GM18520 (cell line): ENCODE data around the gene GALNS.
"Not testable (repeated sequence)": the region's sequence is repeated elsewhere in the genome, so short reads cannot be mapped to it uniquely, and the experiment has no call there.

ENCODE experiments used
- ATAC-seq: cut with Tn5 transposase; IDR thresholded peaks from one replicate; pipeline ENCODE4 v1.9.1; 2021; ENCODE audit not compliant: unreplicated experiment

Gene GALNS

DNA sequence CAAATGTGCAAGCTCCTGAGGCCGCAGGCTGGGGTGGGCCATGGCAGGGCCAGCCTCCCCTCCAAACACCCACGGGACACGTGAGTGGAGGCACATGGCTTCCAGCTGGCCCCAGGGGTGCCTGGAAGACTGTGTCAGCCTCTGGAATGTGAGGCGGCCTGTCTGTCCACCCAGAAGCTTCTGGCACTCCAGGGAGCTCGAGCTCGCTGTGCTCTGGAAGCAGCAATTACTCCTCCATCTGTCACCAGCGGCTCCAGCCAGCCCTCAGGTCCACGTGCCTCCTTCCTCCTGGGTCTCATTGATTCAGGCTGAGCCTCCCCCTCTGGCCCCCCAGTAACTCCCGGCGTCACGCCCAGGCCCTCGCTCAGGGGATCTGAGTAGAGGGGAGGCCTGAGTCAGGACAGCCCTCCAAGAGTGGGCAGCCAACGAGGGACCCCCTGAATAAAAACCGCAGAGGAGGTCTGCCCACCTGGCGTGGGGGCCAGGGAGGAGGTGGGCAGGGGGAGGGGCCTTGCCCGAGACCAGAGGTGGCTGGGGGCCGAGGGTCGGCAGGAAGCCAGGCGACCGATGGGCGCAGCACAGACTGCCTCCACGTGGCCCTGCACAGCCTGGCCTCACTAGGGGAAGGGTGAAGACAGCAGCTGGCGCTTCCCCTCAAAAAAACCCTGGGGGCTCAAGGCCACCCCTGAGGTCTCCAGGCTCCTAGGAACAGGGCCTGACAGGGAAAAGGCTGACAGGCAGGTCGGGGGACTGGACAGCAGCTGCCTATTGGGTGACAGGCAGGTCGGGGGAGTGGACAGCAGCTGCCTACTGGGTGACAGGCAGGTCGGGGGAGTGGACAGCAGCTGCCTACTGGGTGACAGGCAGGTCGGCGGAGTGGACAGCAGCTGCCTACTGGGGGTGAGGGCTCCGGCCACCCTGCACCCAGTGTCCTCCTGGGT lies 83.6 kb downstream of the GALNS start:
- no peak for ATAC-seq

- not testable (repeated sequence) for ATAC-seq
Observed at GRCh38 chr16:88771781-88772180, 85.0 kb downstream of the GALNS start.

DNA sequence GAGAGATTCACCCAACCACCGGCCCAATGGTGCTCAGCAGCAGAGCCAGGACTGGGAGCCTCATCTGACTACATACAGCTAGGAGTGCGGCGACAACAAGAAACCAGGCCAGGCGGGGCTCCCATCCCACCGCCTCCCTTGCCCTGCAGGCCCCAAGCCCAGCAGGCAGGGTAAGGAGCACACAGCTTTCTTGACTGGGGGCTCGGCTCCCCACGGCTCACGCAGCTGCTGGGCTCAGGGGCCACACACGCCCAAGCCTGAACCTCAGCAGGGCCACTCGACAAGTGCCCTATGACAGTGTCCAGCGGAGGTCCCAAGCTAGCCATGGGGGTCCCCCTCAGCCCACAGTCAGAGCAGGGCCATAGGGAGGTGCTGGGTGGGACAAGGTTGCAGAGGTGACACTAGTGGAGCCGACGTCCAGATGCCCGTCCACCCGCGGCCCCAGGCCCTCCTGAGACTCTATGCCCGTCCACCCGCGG lies 85.4 kb downstream of the GALNS start:
- no peak for ATAC-seq

GRCh38 chr16:88770461-88771293 lies 86.1 kb downstream of the GALNS start:
- ATAC-seq: no peak

GRCh38 chr16:88769617-88770460 lies 86.9 kb downstream of the GALNS start:
- no peak for ATAC-seq

DNA sequence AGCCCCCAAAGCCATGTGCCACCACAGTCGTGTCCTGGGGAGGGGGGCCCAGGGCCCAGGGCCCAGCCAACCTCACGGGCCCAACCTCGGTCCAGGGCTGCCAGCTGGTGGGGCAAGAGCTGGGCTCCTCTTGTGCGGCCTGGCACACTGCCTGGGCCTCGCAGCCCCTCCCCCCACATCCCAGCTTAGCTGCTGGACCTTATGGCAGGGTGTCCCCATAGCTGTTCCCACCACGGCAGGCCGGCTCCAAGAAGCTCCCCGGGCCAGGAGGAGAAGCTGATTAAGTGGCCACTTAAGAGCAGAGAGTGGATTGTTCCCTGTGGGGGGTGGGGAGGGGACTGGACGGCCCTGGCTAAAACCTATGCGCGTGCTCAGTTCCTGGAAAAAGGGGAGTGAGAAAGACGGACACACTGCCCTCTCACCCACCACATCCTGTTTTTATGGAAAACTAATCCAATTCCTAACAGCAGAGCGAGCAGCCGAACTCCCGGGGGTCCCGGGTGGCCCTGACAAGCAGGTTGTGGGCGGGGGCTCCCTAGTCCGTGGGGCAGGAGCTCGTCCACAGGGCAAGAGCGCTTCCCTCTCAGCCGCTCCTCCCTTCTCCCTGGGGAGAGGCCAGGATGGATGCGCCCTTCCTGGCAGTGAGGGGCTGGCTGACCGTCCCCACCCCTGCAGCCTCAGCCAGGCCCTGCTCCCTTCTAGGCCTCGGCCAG lies 88.5 kb downstream of the GALNS start:
- no peak for ATAC-seq

DNA sequence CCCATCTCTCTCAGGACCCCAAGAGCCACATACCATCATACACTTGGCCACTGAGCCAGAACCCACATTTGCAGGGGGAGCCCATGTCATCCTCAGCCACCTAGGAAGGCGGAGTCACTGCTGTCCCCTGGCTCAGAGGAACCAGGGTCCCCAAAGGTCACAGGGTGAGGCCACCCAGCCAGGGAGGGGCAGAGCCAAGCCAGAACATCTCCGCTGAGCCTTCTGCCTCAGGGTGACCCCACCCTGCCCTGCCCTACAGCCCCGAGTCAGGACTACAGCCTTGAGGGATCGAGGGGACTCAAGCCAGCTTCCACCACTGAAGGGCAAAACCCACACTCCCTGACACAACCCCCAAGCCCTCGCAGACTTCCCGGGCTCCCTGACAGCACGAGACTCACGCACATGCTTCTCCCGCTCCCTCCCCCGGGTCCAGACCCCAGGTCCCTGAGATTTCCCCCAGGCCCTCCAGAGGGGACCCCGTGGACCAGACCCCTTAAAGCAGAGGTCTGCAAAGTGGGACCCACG lies 89.1 kb downstream of the GALNS start:
- ATAC-seq: no peak

GRCh38 chr16:88766975-88767374 lies 89.8 kb downstream of the GALNS start:
- ATAC-seq: no peak

GRCh38 chr16:88764913-88765349 lies 91.8 kb downstream of the GALNS start:
- no peak for ATAC-seq

GRCh38 chr16:88764080-88764479 lies 92.7 kb downstream of the GALNS start:
- ATAC-seq: no peak
